Ramos (cell line): ENCODE data around the gene ARHGAP25.

Source experiments
- in situ Hi-C: fragments of 300-500 bp; cut with MboI; formaldehyde crosslinking; loops from one replicate; pipeline ENCODE4 v1.14.3; 2022; ENCODE audit warnings: low sequenced_read_pairs; ENCODE audit not compliant: unreplicated experiment

ARHGAP25 gene

GRCh38 chr2:68716604-68717304 is 17.9 kb upstream of the ARHGAP25 start:
- in situ Hi-C loops: loop anchor here (25.0 kb wide), 1 partner anchor 254 kb away; the partner anchor contains the start of genes APLF and FBXO48

DNA sequence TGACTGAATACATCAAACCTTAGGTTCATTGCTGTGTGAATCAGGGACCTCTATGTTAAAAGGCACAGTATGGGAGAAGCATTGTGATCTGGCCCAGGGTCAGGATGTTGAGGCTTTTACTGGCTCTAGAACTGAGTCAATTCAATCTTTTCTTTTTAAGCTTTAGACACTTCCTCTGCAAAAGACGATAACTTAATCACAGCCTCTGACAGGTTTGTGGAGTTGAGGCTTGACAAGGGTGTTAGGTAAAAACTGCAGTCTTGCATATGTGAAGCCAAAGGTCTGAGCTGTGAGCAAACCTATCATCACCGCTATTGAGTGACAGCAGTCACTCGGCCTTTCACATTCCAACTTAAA is 17.3 kb upstream of the ARHGAP25 start:
- in situ Hi-C loops: loop anchor here (25.0 kb wide), 1 partner anchor 255 kb away; the partner anchor contains the start of genes APLF and FBXO48

- in situ Hi-C loops: loop anchor here (25.0 kb wide), 1 partner anchor 258 kb away; the partner anchor contains the start of genes APLF and FBXO48
Measured at GRCh38 chr2:68719912-68720311, 14.7 kb upstream of the ARHGAP25 start.

DNA sequence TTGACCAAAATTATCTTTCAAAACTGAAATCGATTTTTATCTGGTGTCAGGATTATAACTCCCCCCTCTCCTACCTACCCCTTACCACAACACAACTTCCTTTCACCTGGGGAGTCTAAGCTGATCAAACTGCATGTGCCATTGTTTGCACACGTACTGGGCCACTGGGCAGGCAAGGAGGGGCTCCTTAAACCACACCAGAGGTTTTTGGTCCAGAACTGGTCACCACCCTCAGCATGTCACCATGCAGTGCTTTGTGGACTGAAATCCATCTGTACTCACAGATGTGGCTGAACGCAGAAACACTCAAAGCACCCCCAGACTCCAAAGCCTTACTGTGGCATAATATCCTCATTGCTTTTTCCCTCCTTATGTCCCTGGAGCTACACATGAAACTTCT is 13.9 kb upstream of the ARHGAP25 start:
- in situ Hi-C loops: loop anchor here (25.0 kb wide), 1 partner anchor 258 kb away; the partner anchor contains the start of genes APLF and FBXO48

- in situ Hi-C loops: loop anchor here (25.0 kb wide), 1 partner anchor 259 kb away; the partner anchor contains the start of genes APLF and FBXO48
Measured at GRCh38 chr2:68721482-68722101, 13.0 kb upstream of the ARHGAP25 start.

GRCh38 chr2:68722712-68723111 is 11.9 kb upstream of the ARHGAP25 start:
- in situ Hi-C loops: loop anchor here (25.0 kb wide), 1 partner anchor 260 kb away; the partner anchor contains the start of genes APLF and FBXO48

GRCh38 chr2:68723181-68723580 is 11.4 kb upstream of the ARHGAP25 start:
- in situ Hi-C loops: loop anchor here (25.0 kb wide), 1 partner anchor 261 kb away; the partner anchor contains the start of genes APLF and FBXO48

DNA sequence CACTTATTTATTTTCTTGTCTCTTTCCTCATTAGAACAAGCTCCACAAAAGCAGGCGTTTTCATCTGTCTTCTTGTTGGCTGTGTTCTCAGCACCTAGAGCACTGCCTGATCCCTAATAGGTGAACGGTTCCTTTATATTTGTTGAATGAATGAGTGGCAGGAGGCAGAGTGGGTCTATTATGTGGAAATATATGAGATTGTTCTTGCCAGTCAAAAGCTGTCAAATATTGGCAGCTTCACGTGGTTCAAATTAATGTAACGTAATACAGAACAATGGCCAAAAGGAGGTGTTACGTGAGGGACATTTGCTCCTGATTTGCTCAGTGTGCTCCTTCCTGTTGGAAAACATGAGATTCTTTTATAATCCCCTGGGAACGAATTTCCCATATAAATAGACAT is 8.5 kb upstream of the ARHGAP25 start:
- in situ Hi-C loops: no loop called here

- in situ Hi-C loops: no loop called here
Measured at GRCh38 chr2:68726608-68727367, 7.8 kb upstream of the ARHGAP25 start.

- in situ Hi-C loops: no loop called here
Measured at GRCh38 chr2:68727683-68728375, 6.8 kb upstream of the ARHGAP25 start.

DNA sequence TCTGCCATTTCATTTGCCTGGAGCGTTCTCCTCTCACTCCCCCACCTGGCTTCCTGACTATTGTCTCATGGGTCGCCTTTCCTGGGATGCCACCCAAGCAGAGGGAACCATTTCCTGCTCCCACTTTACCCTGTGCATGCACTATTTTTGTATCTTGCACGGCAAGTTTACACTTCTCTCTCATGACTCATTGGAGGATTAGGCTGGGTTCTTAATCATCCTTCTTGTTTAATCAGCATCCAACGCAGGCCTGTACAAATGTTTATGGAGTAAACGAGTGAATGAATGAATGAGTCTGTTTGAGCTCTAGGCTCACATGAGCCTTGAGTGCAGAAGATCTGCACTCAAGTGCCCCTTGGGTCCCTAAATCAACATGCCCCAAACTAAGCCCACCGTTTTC is 3.8 kb upstream of the ARHGAP25 start:
- in situ Hi-C loops: no loop called here

DNA sequence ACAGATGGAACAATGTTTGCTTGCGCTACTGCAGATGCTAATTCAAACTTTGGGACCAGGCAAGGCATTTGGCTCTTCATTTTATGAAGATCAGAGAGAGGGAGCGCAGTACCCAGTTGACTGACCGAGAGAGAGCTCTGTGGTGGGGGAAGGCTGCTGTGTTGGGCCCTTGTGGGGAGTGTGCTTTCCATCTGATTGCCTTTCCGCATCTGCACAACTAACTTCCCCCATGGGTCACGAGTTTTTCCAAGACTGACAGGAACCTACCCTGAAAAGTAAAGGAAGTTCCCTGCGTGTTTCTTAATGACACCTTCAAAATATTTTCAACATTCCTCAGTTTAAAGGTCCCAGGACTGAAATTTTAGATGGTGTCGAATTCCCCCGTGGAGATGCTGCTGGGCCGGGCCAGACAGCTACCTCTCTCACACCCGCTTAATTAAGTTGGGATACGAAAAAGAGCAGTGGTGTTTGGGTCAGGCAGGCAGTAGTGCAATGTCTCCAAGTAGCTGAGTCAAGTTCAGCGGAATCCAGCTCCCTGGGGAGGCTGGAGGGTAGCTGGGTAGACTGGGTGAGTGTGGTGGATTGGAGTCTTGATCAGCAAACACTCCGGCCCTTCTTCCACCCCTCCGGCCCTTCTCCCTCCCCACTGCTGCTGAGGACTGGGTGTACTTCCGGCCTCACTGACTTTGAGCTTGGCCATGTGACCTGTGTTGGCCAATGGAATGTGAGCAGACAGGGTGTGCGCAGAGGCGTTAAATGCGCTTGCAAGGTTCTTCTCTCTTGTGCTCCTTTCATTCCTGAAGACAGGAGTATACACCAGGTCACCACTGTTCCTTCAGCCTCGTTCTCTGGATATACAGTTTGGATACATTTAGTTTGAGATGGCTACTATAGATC is 2.3 kb upstream of the ARHGAP25 start:
- in situ Hi-C loops: no loop called here

DNA sequence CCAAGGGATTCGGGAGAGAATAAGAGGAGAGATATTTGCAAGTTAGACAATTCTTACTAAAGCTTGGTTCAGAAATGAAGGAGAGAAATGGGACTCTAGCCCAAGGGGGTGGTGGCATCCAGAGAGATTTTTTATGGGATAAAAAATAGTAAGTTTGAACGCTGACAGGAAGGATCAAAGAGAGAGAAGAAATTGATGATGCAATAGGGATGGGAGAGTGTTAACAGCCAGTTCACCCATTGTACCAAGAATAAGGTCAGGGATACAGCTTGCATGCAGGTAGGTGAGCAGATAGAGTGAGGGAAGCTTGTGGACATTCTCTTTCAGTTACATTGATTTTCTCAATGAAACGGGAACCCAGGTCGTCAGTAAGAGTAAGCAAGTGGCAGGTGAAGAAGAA is 1.2 kb upstream of the ARHGAP25 start:
- in situ Hi-C loops: no loop called here

DNA sequence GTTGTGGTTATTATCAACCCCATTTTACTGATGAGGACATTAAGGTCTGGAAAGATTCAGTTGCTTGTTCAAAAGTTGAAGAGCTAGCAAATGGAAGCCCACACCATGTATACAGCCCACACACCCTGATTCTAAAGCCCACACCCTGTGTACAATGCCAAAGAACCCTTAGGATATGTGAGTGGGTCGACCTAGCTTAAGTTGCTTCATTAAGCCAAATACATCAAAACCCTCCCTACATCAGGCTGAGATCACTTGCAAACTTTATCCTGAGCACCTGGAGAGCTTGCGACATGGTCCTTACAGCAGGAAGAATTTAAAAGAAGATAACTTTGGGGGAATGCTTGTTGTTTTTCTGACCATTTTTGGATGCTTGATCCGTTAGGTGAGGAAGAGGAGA is 435 bp upstream of the ARHGAP25 start:
- in situ Hi-C loops: no loop called here

DNA sequence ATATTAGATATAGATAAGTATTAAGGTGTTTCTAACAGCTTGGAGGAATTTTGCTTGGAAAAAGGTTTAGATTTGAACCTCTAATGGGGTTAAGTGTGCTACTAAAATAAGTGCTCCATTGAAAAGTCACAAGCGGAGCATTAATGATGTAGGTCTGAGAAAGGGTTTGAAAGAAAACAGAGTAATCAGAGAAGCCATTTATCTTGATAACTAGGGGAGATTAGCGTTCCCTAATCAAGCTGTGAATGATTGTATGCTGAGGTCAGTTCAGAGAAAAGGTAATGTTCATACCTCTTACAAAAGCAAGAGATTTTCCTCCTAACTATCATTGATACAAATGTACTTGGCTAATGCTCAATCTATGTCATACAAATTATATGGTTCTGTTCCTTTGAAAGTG is 1.5 kb downstream of the ARHGAP25 start:
- in situ Hi-C loops: no loop called here

GRCh38 chr2:68737711-68738110 is 3.1 kb downstream of the ARHGAP25 start:
- in situ Hi-C loops: no loop called here

DNA sequence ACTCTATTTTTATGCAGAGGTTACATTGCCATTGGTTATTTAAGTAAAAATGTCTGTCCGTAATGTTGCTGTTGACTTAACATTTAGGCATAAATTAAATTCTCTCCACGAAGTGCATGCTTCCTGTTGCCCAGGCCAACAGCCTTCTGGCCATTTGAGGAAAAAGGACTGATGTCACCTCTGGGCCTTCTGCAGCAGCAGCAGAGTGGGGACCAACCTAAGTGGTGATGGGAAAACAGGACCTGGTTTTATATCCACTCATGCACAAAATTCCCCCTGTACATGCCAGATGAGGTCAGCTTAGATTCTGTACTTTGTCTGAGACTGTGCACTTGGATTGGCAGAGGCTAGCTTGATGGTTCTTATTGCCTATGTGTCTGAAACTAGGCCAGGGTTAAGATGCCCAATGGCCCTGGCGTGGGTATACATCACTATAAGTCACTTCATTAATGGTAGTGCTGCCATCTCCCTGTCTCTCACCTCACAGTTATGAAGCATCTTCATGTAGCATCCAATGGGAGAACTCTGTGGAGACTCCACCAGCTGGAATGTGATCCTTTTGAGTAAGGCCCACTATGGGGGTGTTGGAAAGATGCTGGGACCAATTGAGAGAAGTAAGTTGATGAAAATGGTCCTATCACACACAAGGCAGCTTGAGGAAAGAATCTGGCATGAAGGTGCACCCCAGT is 4.4 kb downstream of the ARHGAP25 start:
- in situ Hi-C loops: no loop called here

DNA sequence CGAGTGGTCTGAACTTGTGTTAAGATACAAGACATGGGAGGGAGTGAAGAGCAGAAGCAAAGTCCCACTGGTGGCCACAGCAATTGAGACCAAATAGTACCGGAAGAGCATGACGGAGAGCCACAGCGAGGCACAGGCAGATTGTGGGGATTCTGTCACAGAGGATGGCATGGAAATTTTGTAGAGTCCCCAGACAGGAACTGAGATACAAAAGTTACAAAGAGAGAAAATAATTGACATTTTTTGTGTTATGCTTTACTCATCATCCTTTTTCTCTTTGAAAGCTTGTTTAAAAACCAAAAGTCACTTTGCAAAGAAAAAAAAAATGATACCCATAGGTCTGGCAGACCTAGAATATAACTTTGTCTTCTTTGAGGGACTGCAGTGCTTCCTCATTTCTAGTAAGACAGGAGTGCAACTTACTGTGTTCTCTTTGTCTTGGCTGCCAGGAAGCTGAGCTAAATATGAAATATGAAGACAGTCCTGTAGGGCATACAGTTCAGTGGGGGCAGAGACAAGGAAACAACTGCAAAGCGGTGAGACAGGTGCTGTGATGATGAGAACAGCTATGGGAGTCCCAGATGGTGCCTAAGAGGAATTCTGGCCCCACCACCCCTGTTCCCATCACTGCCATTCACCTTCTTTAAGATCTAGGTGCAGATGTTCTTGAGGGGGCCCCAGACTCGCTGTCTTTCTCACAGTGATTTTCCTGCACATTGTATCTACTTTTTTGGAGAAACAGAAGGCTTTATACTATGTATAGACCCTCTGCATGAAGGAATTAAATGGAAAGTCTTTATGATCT is 5.2 kb downstream of the ARHGAP25 start:
- in situ Hi-C loops: loop anchor here (10.0 kb wide), 1 partner anchor 95 kb away; no protein-coding TSS in a partner anchor
